Stimulated activated naive CD4-positive, alpha-beta T cell treated with Interleukin-2 at 50 U/mL for 16 hours (primary cell): Measurements from ENCODE around the gene HOXC5.

Experiments
- DNase-seq: peaks from one replicate; lab custom pipeline; 2025; lab: John Stamatoyannopoulos, UW

Gene HOXC5

GRCh38 chr12:54047160-54047963 lies 14.5 kb downstream of the HOXC5 start:
- no peak for DNase-seq

- DNase-seq, result no peak
Measured at GRCh38 chr12:54047964-54048303, 15.1 kb downstream of the HOXC5 start.

GRCh38 chr12:54048406-54049093 lies 15.7 kb downstream of the HOXC5 start:
- no peak for DNase-seq

- no peak for DNase-seq
Measured at GRCh38 chr12:54049108-54049507, 16.3 kb downstream of the HOXC5 start.

GRCh38 chr12:54050482-54050810 lies 17.6 kb downstream of the HOXC5 start:
- DNase-seq, result no peak

GRCh38 chr12:54051026-54051842 lies 18.4 kb downstream of the HOXC5 start:
- DNase-seq, result no peak

- no peak for DNase-seq
Measured at GRCh38 chr12:54051874-54052437, 19.1 kb downstream of the HOXC5 start.

- no peak for DNase-seq
Measured at GRCh38 chr12:54052438-54053002, 19.7 kb downstream of the HOXC5 start.

GRCh38 chr12:54053003-54053750 lies 20.3 kb downstream of the HOXC5 start:
- DNase-seq, result no peak

GRCh38 chr12:54053751-54054741 lies 21.2 kb downstream of the HOXC5 start, which contains the start of gene HOXC4:
HOXC4 (plus strand) TSS chr12:54053835; CDS start chr12:54053923, 88 bp downstream.
- DNase-seq, result no peak

GRCh38 chr12:54054742-54055194 lies 21.9 kb downstream of the HOXC5 start:
- no peak for DNase-seq

- no peak for DNase-seq
Measured at GRCh38 chr12:54055552-54055951, 22.7 kb downstream of the HOXC5 start.

- DNase-seq, result no peak
Measured at GRCh38 chr12:54056110-54056509, 23.3 kb downstream of the HOXC5 start.

- no peak for DNase-seq
Measured at GRCh38 chr12:54058128-54058768, 25.4 kb downstream of the HOXC5 start.

GRCh38 chr12:54059668-54060067 lies 26.8 kb downstream of the HOXC5 start:
- no peak for DNase-seq

- no peak for DNase-seq
Measured at GRCh38 chr12:54060174-54060974, 27.5 kb downstream of the HOXC5 start.

- no peak for DNase-seq
Measured at GRCh38 chr12:54060975-54061778, 28.3 kb downstream of the HOXC5 start.

- DNase-seq, result no peak
Measured at GRCh38 chr12:54065677-54066076, 32.8 kb downstream of the HOXC5 start.
